HG02981 (cell line): ENCODE measurements around the gene TMEM184B.
"Not testable (repeated sequence)": the region's sequence is repeated elsewhere in the genome, so short reads cannot be mapped to it uniquely, and the experiment has no call there.

ENCODE experiments used
- ATAC-seq: cut with Tn5 transposase; IDR thresholded peaks from one replicate; pipeline ENCODE4 v1.9.1; 2021; ENCODE audit warnings: mild to moderate bottlenecking, moderate library complexity; ENCODE audit not compliant: unreplicated experiment

TMEM184B gene

DNA sequence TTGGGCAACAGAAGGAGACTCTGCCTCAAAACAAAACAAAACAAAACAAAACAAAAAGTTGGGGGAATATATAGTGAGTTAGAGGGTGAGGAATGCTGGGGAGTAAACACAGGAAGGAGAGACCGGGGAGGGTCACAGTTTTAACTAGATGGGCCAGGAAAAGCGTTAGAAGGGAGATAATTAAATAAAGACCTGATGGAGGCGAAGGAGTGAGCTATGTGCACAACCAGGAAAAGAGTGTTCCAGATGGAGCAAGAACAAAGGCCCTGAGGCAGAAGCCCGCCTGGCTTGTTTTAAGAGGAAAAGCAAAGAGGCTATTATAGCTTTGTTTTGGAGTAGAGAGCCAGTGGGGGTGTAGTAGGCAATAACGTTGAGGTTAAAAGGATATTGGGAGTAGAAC lies 86.4 kb downstream of the TMEM184B start:
- ATAC-seq: no peak

DNA sequence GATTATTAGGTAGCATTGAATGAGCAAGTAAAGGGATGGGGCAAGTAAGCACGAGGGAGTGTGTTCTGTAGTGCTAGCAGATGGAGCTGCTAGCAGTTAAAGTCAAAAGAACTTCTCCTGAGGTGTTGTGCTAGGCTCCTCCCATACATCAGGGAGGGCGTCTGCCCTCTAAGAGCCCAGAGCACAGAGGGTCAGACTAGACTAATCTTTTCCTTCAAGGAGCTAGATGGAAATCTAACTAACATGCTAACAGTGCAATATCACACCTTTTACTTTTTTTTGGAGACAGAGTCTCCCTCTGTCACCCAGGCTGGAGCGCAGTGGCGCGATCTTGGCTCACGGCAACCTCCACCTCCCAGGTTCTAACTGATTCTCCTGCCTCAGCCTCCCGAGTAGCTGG lies 88.0 kb downstream of the TMEM184B start:
- no peak for ATAC-seq

DNA sequence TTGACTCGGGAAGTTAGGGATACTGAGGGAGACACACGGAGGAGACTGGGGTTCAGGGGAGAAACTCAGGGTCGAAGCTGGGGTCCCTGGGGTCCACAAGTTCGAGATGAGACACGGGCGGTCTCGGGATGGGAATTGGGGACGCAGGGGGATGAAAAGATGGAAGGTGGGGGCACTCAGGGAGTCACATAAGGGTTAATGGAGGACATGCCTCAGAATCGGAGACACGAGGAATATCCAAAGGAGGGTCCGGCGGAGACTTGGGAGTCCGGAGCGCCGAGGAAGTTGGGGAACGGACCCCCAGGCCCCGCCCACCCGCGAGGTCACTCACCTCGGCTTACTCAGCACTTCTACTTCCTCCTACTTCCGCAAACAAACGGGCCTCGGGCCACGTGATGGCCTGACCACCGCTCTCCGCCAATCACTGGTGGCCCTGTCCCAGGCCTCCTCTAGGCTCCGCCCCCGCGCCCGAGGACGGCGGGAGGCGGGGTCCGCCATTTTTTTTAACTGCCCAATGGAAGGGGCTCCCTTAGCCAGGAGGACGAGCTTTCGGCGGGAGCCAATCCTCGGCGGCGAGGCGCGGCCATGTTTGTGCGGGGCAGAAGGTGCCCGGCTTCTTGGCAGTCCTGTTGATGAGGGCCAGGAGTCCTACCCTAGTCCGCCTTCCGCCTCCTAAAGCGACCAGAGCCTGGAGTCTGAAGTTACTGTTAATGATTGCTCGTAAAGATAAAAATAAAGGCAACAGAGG lies 91.2 kb downstream of the TMEM184B start, which contains the start of gene PLA2G6:
PLA2G6 (minus strand) TSS at position 378 of the 748 bp plus-strand sequence. CDS start 12,404 bp downstream, outside the sequence.
- ATAC-seq: peak; percentile 83

DNA sequence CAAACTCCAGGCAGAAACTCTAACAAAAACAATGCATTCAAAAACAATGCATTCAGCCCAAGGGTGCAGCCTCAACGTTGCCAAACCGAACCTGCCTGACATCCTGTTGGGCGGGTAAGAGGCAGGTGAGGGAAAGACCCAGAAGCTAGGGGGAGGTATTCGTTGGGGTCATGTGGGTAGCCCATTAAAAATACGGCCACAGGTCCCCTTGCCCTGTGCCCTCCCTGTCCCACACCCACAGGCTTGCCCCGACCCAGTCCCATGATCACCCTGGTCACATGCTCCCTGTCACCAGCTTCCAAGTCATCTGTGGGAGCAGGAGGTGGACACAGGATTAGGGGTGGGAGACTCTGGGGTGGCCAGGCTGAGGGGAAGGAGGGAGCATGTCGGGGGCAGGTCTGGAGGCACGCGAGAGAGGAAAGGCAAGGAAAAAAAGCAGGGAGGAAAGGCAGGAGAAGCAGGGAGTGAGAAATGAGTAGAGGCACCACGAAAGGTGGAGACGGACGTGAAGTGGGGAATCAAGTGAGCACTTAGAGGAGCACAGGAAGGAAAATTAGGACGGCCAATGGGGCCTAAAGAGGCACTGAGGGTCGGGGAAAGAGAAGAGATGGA lies 91.9 kb downstream of the TMEM184B start:
- no peak for ATAC-seq

DNA sequence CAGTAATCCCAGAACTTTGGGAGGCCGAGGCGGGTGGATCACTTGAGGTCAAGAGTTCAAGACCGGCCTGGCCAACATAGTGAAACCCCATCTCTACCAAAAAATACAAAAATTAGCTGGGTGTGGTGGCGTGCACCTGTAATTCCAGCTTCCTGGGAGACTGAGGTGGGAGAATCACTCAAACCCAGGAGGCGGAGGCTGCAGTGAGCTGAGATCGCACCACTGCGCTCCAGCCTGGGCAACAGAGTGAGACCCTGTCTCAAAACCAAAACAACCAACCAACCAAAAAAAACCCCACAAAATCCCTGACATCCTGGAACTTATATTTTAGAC lies 94.2 kb downstream of the TMEM184B start:
- ATAC-seq: not testable (repeated sequence)

DNA sequence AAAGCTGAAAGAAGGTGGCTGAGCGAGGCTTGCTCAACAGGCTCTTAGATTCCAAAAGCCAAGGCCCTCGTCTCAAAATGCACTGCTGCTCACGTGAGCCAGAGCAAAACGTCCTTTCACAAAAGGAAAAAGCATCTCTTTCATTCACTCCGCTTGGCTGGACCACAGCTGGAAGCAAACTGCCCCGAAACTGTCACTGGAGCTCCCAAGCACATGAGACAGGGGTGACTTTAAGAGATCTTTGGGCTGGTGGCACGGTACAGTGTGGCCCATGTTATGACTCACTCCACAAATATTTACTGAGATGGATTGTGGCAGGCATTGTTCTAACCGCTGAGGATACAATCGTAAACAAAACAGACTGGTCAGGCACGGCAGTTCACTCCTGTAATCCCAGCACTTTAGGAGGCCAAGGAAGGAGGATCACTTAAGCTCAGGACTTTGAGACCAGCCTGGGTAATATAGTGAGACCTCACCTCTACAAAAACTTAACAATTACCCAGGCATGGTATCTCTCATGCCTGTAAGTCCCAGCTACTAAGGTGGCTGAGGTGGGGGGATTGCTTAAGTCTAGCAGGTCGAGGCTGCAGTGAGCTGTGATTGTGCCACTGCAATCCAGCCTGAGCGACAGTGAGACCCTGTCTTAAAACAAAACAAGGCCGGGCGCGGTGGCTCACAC lies 94.7 kb downstream of the TMEM184B start:
- ATAC-seq: no peak

DNA sequence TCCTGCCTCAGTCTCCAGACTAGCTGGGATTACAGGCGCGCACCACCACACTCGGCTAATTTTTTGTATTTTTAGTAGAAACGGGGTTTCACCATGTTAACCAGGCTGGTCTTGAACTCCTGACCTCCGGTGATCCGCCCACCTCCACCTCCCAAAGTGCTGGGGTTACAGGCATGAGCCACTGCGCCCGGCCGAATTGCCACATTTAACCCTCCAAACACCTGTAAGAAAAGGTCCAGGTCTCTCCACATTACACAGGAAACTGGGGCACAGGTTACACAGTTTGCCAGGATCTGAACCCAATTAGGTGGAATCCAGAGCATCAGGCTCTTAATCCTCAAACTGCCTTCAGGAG lies 95.3 kb downstream of the TMEM184B start:
- ATAC-seq: not testable (repeated sequence)

DNA sequence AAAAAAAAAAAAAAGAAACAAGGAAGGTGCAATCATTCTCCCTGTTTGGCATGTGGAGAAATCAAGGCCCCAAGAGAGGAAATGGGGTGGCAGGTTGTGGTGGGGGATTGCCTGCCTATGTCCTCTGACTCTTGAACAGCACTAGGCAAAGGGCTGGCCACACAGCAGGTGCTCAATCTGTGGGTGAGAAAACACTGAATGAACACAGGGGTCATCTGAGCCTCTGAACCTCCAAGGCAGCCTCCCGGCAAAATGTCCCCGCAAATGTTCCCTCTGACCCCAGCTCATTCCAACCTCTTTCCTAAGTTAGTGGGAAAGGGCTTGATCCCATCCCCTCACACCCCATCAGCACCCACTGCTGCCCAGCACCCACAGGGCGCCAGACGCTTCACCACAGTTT lies 95.8 kb downstream of the TMEM184B start:
- ATAC-seq: no peak

DNA sequence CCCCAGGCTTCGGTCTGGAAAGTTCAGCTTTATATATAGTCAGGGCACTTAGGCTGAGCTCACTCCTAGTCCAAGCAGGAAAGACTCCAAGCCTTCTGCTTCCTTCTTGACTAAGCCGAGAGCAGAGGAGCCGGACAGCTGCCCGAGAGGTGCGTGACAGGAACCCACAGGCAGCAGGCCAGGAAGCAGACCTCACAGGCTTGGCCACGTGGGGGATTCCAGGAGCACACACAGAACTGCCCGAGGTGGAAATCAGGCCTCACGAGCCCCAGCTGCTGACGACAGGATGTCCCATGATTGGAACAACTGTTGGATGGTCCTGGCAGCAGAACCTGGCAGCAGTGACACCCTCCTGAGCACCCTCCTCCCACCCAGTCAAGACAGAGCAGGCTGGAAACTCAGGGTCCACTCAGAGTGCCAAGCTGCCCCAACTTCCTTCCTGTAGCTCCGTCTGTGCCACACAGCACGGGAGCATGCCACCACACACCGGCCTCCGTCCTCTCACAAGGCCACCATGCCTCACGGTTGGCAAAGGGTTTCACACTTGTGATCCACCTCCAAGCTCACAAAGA lies 96.6 kb downstream of the TMEM184B start:
- ATAC-seq: no peak

DNA sequence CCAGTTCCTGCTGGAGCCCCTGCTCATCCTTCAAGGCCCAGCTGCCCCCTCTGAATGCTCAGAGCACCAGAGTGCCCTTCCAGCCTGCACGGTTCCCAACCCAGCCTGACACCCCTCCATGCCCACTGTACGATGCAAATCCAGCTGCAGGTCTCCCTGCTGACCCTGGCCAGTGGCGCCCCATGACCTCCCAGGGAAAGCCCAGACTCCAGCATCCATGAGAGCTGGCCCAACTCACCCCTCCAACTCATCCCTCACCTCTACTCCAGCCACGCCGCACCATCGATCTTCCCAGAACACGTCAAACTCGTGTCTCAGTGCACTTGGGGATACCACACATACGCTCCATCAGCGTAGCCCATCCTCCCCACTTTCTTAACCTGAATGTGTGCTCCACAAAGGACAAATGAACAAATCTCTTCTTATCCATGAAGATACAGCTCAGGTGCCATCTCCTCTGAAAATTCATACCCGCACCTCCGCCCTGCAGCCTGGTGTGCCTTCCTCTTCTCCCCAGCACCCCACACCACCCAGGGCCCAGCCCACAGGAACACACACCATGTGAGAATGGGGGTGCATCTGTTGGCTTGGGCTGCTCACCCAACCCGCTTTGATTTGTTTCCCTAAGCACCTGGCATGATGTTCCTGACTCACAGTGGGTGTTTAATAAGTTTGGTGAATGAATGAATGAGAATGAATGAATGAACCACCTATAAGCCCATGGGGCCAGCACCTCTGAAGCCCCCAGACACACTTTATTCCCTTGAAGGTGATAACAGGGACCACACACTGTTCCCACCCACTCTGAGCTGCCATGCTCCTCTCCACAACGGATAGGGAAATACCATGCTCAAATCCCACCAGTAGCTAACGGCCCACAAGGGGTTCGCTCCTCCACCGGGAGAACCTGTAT lies 97.3 kb downstream of the TMEM184B start:
- ATAC-seq: no peak

DNA sequence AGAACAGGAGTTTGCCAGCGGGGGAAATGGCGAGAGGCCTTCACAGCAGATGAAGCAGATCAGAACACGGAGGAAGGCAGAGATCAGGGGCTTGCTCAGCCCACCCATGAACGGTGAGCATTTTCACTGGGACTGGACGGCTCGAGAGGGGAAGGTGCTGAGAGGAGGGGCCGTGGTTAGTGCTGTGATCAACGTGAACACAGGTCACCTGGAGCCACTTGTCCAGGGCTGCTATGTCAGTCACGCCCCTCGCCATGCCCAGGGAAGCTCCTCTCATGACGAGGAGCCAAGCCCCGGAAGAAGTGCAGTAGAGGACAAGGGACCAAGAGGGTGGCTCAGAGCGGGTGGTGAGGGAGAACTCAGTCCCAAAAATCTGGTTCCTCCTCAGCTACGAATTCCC lies 98.2 kb downstream of the TMEM184B start:
- no peak for ATAC-seq

DNA sequence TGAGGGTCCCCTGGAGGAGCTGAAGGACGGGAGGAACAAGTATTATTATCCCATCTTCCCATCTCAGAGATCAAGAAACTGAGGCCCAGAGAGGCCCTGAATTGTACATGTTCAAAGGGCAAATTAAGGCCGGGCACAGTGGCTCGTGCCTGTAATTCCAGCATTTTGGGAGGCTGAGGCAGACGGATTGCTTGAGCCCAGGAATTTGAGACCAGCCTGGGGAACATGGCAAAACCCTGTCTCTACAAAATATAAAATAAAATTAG lies 99.2 kb downstream of the TMEM184B start:
- no peak for ATAC-seq

DNA sequence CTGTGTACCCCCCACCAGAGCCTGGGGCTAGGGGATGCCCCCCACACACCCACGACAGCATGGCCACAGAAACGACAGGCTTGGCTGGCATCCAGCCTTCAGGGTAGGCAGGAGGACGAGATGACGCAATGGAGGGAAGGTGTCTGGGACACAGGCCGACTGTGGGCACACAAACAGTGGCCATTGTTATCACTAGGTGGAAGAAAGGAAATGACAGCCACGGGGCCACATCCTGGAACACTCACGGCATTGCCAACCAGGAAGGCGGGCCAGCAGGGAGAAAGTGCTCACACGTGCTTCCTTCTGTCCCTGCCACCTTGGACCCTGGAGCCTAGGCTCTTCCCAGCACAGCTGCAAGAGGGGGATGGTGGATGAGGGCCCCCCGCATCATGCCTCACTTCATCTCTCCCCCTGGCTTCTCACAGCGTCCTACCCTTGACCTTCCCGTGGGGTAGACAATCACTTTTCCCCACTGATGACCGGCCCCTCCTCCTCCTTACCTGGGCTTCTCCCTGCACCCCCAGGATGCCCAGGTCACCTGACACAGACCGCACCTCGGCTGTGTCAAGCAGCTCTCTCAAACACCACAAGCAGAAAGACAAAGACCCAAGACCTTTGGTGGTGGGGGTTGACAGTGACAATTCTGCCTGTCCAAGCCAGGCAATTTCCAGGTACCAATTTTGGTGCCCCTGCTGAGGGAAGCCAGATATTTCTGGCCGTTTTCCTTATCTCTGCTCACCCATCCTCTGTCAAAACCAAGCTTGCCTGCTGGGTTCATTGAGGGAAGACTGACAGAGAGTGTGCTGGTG lies 99.8 kb downstream of the TMEM184B start:
- ATAC-seq: no peak

DNA sequence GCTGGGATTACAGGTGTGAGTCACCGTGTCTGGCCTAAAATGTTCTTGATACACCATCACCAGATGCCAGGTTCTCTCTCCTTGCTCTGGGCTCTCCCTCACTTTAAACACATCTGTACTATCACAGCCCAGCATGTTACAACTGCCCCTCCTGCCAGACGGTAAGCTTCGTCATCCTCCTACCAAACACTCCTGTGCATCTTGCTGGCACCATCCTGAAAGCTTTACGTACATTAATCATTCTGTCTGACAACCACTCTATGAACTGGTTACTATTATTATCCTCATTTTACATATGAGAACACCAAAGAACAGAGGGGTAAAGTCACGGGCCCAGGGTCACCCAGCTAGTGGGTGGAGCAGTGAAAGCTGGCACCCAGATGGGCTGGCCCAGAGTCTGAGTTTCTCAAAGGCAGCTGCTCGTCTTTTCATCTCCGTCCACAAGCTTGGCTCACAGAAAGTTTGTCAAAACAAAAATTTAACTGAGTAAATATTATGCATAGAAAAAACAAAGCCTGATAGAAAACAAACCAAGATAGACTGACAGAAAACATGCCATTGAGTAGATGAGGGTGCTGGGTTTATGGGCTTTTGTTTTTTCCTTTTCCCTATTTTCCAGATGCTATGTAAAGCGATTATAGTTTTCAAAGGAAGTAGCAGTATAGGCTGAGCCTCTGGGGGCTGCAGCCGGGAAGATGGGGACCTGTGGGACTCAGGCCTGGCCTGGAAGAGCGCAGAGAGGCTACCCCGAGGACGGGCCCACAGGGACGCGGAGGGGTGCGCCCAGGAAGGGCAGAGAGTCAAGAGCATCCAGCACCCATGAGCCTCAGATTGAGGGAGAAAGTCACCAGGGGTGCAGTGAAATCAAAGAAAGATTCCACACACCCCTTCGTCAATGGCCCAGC lies 100.6 kb downstream of the TMEM184B start:
- no peak for ATAC-seq

DNA sequence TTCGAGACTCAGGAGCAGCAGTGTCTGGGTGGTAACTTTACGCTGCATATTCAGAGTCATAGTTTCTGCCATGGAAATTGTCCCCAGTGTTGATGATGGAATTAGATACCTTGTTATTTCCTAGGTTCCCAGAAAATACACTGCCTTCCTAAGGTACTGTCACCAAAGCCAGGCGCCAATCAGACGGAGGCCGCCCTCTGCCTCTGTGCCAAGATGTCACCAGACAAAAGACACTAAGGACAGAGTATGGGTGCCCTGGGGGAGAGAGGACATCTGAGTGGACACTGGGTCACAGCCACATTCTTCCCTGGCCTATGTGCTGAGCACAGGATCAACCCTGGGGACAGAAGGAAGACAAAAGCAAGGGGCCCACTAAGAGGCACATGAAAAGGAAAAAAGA lies 102.3 kb downstream of the TMEM184B start:
- no peak for ATAC-seq
